ENCODE results near the gene ADI1. TPM values are rescaled to one million over a fixed set of nuclear protein-coding genes. Genes with fewer than 3 reads are reported as not detected.

Gene ADI1
- total and polyA plus RNA-seq, 2 experiments from 2014 or later, result 15.3 to 65.9 TPM

GRCh38 chr2:3487028-3487425, 32.3 kb downstream of the ADI1 start:
- Histone ChIP-seq H3K4me1 (ENCODE audit: low read depth) (peaks cover 3% of the 10 kb centered on the region), H3K27ac (no peak overlapping the region), H3K9me3 (ENCODE audit: low read depth) (no peaks in the 10 kb centered on the region), H3K36me3 (no peaks in the 10 kb centered on the region), H3K4me3 (no peak overlapping the region), H3K27me3 (no peaks in the 10 kb centered on the region)
- no peak for DNase-seq (ENCODE audit: low read depth in 1 of 2, low spot score in 1 of 2)
- TF ChIP-seq CTCF (IDR thresholded peaks at IDR 0.05; ENCODE audit: low read depth, low read length), result no peak

- Histone ChIP-seq H3K4me1 (ENCODE audit: low read depth) (peaks cover 3% of the 10 kb centered on the region), H3K4me3 (no peak overlapping the region), H3K27ac (no peak overlapping the region), H3K27me3 (no peaks in the 10 kb centered on the region), H3K36me3 (no peaks in the 10 kb centered on the region), H3K9me3 (ENCODE audit: low read depth) (no peaks in the 10 kb centered on the region)
- no peak for TF ChIP-seq CTCF (IDR thresholded peaks at IDR 0.05; ENCODE audit: low read depth, low read length)
- no peak for DNase-seq (ENCODE audit: low read depth in 1 of 2, low spot score in 1 of 2)
Measured at GRCh38 chr2:3486047-3487027, 33.0 kb downstream of the ADI1 start.

GRCh38 chr2:3485166-3485565, 34.2 kb downstream of the ADI1 start:
- no peak for DNase-seq (ENCODE audit: low read depth in 1 of 2, low spot score in 1 of 2)
- H3K4me3 ChIP-seq, result no peak overlapping the region
- H3K4me1 ChIP-seq (ENCODE audit: low read depth), result peaks cover 3% of the 10 kb centered on the region
- H3K36me3 ChIP-seq, result no peaks in the 10 kb centered on the region
- no peaks in the 10 kb centered on the region for H3K27me3 ChIP-seq
- TF ChIP-seq CTCF (IDR thresholded peaks at IDR 0.05; ENCODE audit: low read depth, low read length), result no peak
- no peak overlapping the region for H3K27ac ChIP-seq
- no peaks in the 10 kb centered on the region for H3K9me3 ChIP-seq (ENCODE audit: low read depth)

GRCh38 chr2:3483986-3484960, 35.1 kb downstream of the ADI1 start:
- H3K4me1 ChIP-seq (ENCODE audit: low read depth), result peaks cover 3% of the 10 kb centered on the region
- no peak for TF ChIP-seq CTCF (IDR thresholded peaks at IDR 0.05; ENCODE audit: low read depth, low read length)
- no peak overlapping the region for H3K4me3 ChIP-seq
- H3K27me3 ChIP-seq, result no peaks in the 10 kb centered on the region
- peaks cover 2% of the 10 kb centered on the region for H3K36me3 ChIP-seq
- H3K9me3 ChIP-seq (ENCODE audit: low read depth), result no peaks in the 10 kb centered on the region
- no peak for DNase-seq (ENCODE audit: low read depth in 1 of 2, low spot score in 1 of 2)
- no peak overlapping the region for H3K27ac ChIP-seq

- Histone ChIP-seq H3K4me3 (no peak overlapping the region), H3K9me3 (ENCODE audit: low read depth) (no peaks in the 10 kb centered on the region), H3K4me1 (ENCODE audit: low read depth) (no peaks in the 10 kb centered on the region), H3K27me3 (no peaks in the 10 kb centered on the region), H3K27ac (no peak overlapping the region), H3K36me3 (peaks cover 5% of the 10 kb centered on the region)
- DNase-seq (ENCODE audit: low read depth in 1 of 2, low spot score in 1 of 2), result peak; percentile 30 to 84
- TF ChIP-seq CTCF (IDR thresholded peaks at IDR 0.05; ENCODE audit: low read depth, low read length), result no peak
Measured at GRCh38 chr2:3483227-3483985, 35.9 kb downstream of the ADI1 start.

All from cardiac muscle cell (in vitro differentiated cells and primary cell).